Loucy (cell line): ENCODE results near the gene DUSP14.

ENCODE experiments used
- EZH2phosphoT487 ChIP-seq: fragments of 200-600 bp; IDR thresholded peaks from 2 replicates; pipeline ENCODE4 v1.6.1; 2018; ENCODE audit warnings: antibody characterized with exemption, mild to moderate bottlenecking, moderate library complexity, borderline replicate concordance
- TF ChIP-seq, protein P1 (sequence below): fragments of 200-600 bp; sonication (generic); conservative IDR thresholded peaks from 2 replicates; pipeline ENCODE4 v1.5.1; 2014; ENCODE audit warnings: mild to moderate bottlenecking, antibody characterized with exemption, low read length

DNA sequence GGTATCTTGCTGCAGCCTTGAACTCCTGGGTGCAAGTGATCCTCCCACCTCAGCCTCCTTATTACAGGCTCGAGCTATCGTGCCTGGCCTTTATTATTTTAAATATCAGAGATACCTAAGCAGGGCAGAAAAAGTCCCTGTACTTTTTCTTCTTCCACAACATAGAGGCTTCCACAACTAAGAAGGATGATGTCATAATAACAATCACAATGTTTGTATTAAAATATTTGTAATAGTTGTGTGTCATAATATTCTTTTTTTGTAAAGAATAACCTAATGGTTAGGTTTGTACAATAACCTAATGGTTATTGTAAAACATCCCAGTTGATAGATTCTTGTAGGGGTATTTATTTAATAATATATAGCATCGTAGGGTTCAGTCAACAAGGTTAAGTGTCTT, 26.7 kb upstream of the DUSP14 start:
- TF ChIP-seq, protein P1, sequence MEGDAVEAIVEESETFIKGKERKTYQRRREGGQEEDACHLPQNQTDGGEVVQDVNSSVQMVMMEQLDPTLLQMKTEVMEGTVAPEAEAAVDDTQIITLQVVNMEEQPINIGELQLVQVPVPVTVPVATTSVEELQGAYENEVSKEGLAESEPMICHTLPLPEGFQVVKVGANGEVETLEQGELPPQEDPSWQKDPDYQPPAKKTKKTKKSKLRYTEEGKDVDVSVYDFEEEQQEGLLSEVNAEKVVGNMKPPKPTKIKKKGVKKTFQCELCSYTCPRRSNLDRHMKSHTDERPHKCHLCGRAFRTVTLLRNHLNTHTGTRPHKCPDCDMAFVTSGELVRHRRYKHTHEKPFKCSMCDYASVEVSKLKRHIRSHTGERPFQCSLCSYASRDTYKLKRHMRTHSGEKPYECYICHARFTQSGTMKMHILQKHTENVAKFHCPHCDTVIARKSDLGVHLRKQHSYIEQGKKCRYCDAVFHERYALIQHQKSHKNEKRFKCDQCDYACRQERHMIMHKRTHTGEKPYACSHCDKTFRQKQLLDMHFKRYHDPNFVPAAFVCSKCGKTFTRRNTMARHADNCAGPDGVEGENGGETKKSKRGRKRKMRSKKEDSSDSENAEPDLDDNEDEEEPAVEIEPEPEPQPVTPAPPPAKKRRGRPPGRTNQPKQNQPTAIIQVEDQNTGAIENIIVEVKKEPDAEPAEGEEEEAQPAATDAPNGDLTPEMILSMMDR = no peak
- no peak for TF ChIP-seq EZH2phosphoT487
